ENCODE measurements around the gene SMTN.
A peak's percentile ranks its signal among the peaks of the same experiment; 100 is the strongest.

Gene SMTN

DNA sequence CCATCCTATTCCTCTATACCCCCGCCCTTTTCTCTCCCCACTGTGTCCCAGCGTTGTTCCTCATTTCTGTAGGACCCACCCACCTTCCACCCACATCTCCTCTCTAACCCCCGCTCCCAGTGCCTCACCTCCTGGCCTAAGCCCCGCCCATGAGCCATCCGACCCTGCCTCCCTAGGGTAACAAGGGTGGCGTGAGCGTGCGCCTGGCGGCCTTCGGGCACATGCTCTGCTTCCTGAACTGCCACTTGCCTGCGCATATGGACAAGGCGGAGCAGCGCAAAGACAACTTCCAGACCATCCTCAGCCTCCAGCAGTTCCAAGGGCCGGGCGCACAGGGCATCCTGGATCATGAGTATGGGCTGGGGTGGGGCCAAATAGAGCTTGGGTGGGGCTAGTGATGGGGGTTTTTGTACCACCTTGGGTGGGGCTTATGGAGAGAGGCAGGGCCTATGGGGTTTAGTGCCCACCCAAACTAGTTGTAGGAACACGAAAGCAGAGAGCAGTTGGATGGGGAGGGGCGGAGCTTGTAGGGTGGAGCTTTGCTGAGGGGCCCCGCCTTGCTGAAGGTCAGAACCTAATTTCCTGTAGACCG, 46.2 kb downstream of the SMTN start:
- DNase-seq (ENCODE audit: low spot score), result no peak

DNA sequence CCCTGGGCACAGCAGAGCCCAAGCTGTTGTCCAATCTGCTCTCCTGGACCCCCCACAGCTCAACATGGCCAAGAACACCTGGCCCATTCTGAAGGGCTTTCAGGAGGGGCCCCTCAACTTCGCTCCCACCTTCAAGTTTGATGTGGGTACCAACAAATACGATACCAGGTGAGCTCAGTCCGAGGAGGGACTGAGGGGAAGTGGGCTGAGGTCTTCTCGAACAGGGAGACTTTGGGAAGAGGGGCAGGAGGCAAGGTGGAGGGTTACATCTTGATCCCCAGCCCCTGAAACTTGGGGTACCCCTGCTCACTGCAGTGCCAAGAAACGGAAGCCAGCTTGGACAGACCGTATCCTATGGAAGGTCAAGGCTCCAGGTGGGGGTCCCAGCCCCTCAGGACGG, 47.0 kb downstream of the SMTN start:
- DNase-seq (ENCODE audit: low spot score), result no peak

DNA sequence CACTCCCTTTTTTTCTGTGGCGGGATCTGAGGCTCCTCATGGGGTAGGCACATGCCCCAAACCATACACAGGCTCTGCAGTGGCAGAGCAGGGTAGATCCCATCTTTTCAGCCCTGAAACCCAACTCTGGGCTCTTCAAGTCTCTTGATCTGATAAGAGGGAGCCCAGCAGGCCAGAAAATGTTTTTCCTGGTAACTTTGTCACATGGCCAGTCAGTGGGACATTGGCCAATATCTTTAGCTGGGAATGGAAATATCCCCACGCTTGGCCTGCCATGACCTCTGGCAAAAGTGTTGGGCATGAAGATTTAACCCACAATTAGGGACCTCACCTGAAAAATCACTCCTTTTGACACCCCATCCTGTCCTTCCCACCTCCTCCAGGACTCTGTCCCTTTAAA, 49.8 kb downstream of the SMTN start:
- DNase-seq (ENCODE audit: low spot score), result no peak

DNA sequence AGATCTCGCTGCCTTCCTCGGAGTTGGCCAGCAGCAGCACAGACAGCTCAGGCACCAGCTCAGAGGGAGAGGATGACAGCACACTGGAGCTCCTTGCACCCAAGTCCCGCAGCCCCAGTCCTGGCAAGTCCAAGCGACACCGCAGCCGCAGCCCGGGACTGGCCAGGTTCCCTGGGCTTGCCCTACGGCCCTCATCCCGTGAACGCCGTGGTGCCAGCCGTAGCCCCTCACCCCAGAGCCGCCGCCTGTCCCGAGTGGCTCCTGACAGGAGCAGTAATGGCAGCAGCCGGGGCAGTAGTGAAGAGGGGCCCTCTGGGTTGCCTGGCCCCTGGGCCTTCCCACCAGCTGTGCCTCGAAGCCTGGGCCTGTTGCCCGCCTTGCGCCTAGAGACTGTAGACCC, 52.8 kb downstream of the SMTN start:
- DNase-seq (ENCODE audit: low spot score), result no peak

DNA sequence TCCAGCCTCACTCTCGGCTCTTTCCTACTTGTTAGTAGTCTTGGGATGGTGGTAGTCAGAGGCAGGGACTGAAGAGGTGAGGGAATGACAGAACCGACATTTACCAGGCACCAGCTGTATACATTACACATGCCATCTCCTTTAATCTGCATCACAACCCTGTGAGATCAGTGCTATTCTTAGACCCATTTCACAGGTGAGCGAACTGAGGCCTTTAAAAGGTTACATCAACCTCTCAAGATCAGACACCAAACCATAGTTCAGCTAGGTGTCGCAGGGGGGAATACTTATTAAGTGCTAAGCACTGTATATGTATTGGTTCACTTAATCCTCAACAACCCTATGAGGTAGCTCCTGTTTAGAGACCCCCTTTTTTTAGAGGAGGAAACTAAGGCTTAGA, 53.6 kb downstream of the SMTN start:
- DNase-seq (ENCODE audit: low spot score), result no peak

DNA sequence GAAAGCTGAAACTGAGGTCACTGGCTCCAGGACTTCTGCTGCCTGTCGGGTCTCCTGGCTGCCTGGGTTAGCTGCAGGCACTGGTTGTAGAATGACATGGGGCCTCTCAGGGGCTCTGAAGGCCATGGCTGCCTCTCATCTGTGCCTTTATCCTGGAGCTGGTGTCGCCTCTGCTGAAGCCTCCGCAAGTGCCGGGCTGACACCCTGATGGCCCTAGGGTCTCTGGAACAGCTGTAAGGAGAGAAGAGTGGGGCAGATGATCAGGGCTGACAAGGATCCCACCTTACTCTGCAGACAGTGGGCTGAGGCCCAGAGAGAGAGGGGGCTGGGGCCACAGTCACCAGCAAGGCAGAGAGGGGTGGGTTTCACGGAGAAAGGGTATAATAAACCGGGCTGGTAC, 54.6 kb downstream of the SMTN start:
- no peak for DNase-seq (ENCODE audit: low spot score)

DNA sequence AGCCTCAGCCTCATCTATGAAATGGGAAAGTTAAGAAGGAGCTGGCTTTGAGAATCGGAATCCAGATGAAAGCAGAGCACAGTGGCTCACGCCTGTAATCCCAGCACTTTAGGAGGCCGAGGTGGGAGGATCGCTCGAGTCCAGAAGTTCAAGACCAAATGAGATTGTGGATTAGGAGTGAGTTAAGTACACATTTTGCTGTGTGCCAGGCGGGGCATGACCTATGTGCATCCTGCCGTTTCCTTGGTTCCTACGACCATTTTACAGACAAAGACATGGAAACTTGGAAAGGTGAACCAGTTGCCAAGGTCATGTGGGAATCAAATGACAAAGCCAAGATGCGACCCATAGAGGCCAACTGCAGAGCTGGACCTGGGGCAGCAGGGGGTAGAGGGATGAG, 55.0 kb downstream of the SMTN start:
- DNase-seq (ENCODE audit: low spot score), result no peak

DNA sequence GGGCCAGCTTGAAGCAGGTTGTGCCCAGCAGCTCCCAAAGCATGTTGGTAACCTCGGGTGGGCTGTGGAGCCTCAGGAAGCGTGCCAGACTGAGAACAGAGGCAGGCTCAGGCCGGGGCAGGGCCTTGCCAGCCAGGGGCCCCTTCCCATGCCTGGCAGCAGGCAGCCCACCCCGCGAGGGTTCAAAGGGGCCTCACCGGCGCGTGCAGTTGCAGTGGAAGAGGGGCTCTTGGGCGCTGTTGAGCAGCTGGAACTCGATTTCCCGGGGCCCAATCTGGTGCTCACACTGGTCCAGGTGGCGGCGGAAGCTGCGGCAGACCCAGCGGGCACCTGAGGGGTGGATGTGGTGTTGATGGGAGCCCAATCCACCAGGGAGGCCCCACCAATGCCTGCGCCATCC, 55.6 kb downstream of the SMTN start:
- DNase-seq (ENCODE audit: low spot score), result no peak

DNA sequence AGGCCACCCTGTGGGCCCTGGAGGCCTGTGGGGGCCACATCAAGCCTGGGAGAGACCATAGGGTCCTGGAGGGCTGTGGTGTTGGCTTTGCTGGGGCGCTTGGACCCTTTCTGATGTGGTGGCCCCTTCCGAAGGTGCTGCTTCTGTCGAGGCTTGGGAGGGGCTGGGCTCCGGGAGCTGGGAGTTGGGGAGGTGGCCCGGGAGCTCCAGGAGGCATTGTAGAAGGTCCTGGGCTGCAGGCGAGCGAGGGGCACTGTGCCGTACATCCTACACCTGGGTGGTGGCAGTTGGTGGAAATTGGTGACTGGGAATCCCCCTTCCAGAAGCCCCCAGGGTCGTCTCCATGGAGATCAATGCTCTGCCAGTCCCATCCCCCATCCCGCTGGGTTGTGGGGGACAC, 56.6 kb downstream of the SMTN start:
- no peak for DNase-seq (ENCODE audit: low spot score)

DNA sequence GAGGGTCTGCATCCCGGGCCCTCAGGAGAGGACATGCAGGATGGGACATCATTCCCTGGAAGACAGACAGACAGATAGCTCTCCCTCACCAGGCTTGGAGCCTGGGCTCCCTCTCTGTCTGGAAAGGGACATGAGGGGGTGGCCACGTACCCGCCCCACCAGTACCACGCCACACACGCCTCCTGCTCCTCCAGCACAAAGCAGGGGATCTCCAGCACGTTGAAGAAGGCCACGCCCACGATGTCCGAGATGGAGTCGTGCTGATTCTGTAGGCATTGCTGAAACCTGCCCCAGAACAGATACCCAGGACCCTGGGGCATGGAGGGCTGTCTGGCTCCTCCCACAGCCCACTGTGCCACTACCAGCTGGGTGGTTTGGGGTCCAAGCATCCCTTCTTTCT, 57.0 kb downstream of the SMTN start:
- DNase-seq (ENCODE audit: low spot score), result no peak

DNA sequence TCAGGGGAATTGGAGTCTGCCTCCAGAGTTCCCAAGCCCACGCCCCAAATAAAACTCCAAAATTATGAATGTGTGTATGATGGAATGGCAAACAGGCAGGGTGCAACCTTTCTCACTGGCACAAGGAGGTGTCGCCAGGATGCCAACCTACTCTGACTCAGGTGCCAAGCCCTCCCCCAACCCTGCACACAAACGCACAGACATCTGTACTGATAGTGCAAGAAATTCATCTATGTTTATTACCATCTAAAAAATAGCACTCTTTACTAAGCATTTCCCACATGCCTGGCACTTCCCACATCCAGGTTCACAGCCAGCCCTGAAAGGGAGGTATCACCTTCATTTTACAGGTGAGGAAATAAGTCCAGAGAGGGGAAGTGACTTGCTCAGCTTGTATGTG, 57.9 kb downstream of the SMTN start:
- DNase-seq (ENCODE audit: low spot score), result no peak

DNA sequence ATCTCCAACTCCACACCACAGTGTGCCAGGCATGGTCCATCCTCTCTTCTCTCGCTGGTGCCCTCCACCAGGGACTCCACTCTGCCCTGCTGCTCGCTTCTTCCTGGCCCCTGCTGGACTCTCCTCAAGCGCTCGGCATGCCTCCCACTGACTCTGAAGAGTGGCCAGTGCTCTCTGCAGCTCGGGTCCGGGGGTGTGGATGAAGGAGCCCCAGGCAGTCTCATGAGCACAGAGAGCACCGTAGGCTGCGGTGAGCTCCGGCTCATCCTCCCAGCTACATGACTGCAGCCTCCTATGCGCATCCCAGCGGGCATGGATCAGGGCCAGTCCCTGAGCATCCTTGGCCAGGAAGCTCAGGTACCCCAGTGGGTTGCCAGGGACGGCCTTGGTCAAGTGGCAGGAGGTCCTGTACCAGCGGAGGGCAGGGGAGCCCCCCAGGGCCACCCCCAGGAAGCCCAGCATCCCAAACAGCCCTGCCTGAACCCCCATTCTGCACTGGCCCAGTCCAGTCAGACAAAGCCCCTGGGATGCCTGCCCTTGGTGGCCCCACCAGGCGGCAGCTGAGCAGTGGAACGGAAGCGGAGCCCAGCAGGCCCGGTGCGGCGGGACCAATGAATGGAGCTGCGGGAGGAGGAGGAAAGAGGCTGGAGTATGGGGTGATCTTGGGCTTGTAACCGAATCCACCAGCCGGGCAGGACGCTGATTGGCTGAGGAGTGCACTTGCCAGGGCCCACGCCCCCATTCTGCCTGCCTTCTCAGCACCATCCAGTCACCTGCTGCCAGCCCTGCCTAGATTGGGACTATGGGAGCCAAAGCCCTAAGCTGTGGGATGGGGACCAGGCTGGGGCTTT, 59.0 kb downstream of the SMTN start, which contains the start of gene PLA2G3:
PLA2G3 (minus strand) TSS at position 643 of the 851 bp plus-strand sequence; CDS start at position 489, 154 bp downstream.
- DNase-seq (ENCODE audit: low spot score), result no peak

DNA sequence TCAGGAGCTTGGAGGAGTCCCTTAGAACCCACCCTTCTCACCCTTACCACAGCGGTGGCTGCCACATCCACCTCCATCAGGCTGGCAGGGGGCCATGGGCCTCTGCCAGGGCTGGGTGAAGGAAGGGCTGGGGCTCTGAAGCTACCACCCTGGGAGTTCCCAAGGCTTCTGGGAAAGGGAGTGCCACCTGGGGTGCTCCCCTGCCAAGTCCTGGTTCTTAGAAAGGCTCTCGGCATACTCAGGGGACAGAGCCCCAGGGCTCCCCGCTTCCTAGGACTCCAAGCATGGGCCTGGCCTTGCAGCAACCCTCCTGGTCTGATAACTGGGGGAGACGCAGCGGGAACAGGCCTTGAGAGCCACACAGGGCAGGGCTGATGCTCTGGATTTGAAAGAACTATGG, 59.6 kb downstream of the SMTN start:
- no peak for DNase-seq (ENCODE audit: low spot score)

DNA sequence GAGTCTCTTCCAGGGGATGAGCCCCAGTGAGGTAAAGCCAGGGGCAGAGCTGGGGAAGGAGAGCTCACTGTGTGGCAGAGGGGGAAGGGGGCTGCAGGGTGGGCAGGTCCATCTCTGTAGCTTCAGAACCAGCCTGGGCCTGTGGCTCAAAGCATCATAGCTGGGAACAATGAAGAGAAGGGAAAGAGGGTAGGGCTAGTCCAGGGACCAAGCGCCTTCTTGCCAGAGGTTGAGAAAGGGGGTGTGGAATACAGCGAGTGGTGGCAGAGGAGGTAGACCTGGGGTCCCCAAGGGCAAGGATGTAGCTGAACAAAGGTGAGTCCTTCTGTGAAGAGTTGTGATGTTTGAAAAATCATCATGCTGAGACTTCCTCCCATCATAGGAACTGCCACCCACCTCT, 60.4 kb downstream of the SMTN start:
- no peak for DNase-seq (ENCODE audit: low spot score)

DNA sequence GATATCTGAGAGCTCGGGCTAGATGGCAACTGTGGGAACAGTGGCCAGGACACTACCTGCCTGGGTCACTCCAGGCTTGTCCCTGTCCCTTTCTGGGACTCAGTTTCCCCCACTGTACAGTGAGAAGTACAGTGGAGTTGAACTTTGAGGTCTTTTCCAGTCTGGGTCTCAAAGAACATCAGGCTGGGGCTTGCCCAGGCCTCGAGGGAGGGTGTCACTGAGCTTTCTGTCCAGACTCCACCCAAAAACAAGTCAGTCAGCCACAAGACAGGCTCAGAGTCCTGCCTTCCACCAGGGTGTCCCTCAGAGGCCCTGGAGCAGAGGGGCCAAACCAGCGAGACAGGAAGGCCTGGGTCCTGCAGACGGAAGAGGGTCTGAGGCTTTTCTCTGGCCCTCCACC, 61.2 kb downstream of the SMTN start:
- DNase-seq (ENCODE audit: low spot score), result no peak

DNA sequence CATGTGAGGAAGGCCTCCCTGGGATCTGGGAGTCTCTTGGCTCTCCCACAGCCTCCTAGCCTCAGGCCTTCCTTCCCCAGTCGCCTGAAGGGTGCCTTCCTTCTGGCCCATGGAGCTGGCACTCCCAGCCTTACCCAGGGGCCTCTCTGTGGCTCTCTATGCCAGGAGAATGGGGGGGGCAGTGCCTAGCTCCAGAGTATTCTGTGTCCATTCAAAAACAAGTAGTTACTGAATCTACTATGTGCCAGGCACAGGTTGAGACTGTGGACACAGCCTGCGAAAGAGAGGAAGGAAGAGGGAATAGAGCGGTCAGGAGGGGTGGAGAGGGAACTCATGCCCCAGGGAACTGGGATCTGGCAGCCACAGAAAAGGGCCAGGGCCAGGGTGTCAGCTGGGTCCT, 61.9 kb downstream of the SMTN start:
- no peak for DNase-seq (ENCODE audit: low spot score)

DNA sequence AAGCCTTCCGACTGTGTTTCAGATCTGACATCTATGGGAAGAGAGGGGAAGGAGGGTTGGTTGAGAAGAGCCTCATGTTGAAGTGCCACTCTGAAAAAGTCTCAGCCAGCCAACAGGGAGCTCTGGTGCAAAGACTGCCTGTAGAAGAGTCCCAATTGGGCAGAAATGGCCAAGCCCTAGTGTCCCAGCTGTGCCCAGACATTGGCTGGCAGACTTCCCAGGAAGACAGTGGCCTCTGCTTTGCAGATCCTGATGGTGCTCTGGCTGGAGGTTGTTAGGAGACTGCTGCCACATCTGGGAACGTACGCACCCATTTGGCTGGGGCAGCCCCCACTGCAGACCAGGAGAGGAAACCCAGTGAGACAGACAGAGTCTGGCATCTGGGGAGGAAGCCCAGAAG, 62.4 kb downstream of the SMTN start:
- no peak for DNase-seq (ENCODE audit: low spot score)

DNA sequence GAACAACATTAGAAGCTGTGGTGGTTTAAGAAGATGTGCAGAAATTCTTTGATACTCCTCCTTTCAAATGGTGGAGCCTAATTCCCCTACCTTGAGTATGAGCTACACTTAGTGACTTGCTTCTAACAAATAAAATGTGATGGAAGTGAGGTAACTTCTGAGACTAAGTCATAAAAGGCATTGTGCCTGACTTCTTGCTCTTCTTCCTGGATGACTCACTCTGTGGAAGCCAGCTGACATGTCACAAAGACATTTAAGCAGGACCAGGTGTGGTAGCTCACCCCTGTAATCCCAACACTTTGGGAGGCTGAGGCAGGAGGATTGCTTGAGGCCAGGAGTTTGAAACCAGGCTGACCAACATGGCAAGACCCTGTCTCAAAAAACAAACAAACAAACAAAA, 63.1 kb downstream of the SMTN start:
- DNase-seq (ENCODE audit: low spot score), result no peak

DNA sequence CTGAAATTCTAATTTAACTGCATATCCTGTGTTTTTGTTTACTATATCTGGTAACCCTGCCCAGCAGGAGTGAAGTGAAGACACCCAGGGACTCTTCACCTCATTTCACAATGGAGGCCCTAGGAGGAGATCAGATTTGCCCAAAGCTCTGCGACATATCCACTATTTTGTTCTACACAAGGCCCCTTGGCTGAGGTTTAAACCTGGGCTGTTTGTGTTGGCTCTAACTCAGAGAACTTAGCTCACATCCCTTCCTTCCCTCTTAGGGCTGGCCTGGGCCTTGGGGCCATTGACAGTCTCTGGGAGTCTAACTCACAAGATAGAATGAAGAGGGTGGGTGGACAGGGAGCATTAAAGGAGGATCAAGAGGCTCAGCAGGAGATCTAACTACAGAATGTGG, 67.4 kb downstream of the SMTN start:
- DNase-seq (ENCODE audit: low spot score), result no peak

DNA sequence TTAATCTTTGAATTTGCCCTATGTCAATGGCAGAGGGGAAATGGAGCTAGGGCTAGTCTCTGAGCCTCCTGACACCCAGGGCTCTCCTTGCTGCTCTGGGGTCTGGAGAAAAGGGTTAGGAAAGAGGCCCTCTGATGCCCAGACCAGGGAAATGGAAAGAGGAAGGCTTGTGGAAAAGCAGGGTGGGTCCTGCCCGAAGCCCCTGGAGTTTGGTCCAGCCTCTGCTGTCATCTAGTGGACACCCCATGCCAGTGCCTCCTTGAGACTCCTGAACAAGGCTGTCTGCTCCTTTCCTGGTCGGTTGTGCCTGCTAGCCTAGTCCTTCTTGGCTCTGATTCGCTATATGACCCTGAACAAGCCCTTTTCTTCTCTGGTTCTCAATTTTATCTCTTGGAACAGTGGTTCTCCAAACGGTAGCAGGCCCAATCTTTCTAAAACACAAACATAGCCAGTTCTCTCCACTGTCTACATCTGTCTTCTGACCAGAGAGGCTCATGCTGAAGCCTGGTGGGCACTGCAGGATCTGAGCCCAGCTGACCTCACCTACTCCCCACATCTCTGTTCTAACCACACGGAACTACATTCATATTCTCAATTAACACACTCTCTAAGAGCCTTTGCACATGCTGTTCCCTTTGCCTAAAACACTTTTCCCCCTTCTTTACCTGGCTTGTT, 68.0 kb downstream of the SMTN start:
- peak; percentile 67 for DNase-seq (ENCODE audit: low spot score)

DNA sequence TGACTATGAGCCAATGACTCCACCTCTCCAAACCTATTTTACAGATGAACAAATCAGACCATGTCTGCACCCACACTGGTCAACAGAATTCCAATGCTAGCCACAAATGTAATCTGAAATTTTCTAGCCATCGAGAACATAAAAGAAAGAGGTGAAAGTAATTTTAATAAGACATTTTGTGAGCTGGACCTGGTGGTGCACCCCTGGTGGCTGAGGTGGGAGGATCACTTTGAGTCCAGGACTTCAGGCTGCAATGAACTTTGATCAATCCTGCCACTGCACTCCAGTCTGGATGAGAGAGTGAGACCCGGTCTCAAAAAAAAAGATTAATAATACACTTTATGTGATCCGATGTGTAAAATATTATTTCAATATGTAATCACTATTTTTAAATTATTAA, 69.5 kb downstream of the SMTN start:
- no peak for DNase-seq (ENCODE audit: low spot score)

DNA sequence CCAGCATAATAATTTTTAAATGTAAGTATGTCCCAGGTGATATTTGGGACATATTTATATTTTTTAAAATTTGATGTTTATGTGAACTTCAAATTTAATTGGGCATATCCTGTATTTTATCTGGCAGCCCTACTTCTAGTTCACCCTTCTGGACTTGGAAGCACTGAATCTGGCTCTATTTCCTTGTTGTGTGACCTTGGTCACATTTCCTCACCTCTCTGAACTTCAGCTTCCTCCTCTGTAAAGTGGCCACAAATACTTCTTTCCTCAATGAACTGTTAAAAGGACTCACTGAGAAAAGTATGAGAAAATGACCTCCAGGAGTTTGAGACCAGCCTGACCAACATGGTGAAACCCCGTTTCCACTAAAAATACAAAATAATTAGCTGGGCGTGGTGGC, 70.8 kb downstream of the SMTN start:
- no peak for DNase-seq (ENCODE audit: low spot score)

DNA sequence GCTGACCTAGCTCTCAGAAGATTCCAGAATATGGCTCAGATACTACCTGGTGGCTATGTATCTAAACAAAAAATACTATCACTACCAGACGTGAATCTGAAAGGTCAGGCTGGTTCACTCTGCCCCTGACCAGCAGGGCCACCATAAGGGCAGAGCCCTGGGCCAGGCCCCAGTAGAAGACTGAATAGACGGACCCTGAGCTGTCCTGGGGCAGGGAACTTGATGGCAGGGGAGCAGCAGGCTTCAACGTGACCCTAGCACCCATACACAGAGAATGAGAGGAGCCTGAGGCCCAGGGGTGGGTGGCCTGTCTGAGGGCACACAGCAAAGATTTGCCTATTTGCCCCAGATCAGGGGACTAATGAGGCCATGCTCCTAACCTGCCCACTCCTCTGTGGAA, 72.2 kb downstream of the SMTN start:
- DNase-seq (ENCODE audit: low spot score), result no peak
